OCI-M2 (cell line): ENCODE results near the gene STK39.

Experiments used
- DNase-seq: peaks from one replicate; lab custom pipeline; 2025; ENCODE audit not compliant: unreplicated experiment; lab: John Stamatoyannopoulos, UW

STK39 gene

GRCh38 chr2:167965907-167966761 is 281.3 kb downstream of the STK39 start:
- no peak for DNase-seq

GRCh38 chr2:167964650-167965413 is 282.6 kb downstream of the STK39 start:
- no peak for DNase-seq

- no peak for DNase-seq
These were observed 283.3 kb downstream of the STK39 start for GRCh38 chr2:167963899-167964649.

GRCh38 chr2:167962436-167963226 is 284.8 kb downstream of the STK39 start:
- no peak for DNase-seq

- no peak for DNase-seq
These were observed 285.8 kb downstream of the STK39 start for GRCh38 chr2:167961536-167962048.

- DNase-seq, result no peak
These were observed 287.2 kb downstream of the STK39 start for GRCh38 chr2:167960089-167960747.

- no peak for DNase-seq
These were observed 289.7 kb downstream of the STK39 start for GRCh38 chr2:167957662-167958061.

GRCh38 chr2:167955264-167955906 is 292.0 kb downstream of the STK39 start:
- DNase-seq, result no peak

- no peak for DNase-seq
These were observed 292.9 kb downstream of the STK39 start for GRCh38 chr2:167954495-167954894.

GRCh38 chr2:167953776-167954175 is 293.6 kb downstream of the STK39 start:
- DNase-seq, result no peak

- no peak for DNase-seq
These were observed 296.8 kb downstream of the STK39 start for GRCh38 chr2:167950571-167950970.

GRCh38 chr2:167946441-167946841 is 301.0 kb downstream of the STK39 start:
- no peak for DNase-seq

- DNase-seq, result no peak
These were observed 301.6 kb downstream of the STK39 start for GRCh38 chr2:167945660-167946368.

GRCh38 chr2:167944825-167945659 is 302.4 kb downstream of the STK39 start:
- no peak for DNase-seq

GRCh38 chr2:167943897-167944296 is 303.5 kb downstream of the STK39 start:
- no peak for DNase-seq

GRCh38 chr2:167943368-167943767 is 304.0 kb downstream of the STK39 start:
- DNase-seq, result no peak

- no peak for DNase-seq
These were observed 304.9 kb downstream of the STK39 start for GRCh38 chr2:167942366-167943081.
